ENCODE results near the gene COLEC12.

The COLEC12 gene

GRCh38 chr18:274313-274712, 226.2 kb downstream of the COLEC12 start:
- DNase-seq = no peak

- DNase-seq = no peak
Measured at GRCh38 chr18:273525-273924, 227.0 kb downstream of the COLEC12 start.

- DNase-seq = no peak
Measured at GRCh38 chr18:272650-273049, 227.9 kb downstream of the COLEC12 start.

GRCh38 chr18:269480-270095, 230.9 kb downstream of the COLEC12 start:
- DNase-seq = peak; percentile 11

- peak; percentile 97 for DNase-seq
Measured at GRCh38 chr18:267688-268552, 232.6 kb downstream of the COLEC12 start, which contains the start of gene THOC1. THOC1 (minus strand) TSS chr18:268047; CDS start chr18:268019, 28 bp downstream.

- no peak for DNase-seq
Measured at GRCh38 chr18:267380-267687, 233.2 kb downstream of the COLEC12 start.

All from right kidney (tissue), 1 donor.